D341Med (cell line): Measurements from ENCODE around the gene NKAIN1.
"Not testable (repeated sequence)": the region's sequence is repeated elsewhere in the genome, so short reads cannot be mapped to it uniquely, and the experiment has no call there.

ENCODE experiments used
- DNase-seq: peaks from one replicate; pipeline ENCODE4 v3.0.0; 2012; ENCODE audit warnings: low spot score

The NKAIN1 gene

DNA sequence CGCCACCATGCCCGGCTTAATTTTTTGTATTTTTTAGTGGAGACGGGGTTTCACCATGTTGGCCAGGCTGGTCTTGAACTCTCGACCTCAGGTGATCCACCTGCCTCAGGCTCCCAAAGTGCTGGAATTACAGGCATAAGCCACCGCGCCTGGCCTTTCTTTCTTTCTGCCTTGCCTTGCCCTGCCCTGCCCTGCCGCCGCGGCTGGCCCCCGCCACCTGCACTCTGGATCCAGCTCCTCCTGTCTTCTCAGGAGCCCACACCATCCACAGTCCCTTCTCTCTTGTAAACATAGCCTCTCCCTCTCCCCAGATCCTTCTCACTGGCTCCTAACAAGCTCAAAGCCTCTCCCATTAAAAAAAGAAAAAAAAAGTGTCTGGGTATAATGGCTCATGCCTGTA, 44.4 kb downstream of the NKAIN1 start:
- DNase-seq: not testable (repeated sequence)

- DNase-seq: no peak
Observed at GRCh38 chr1:31193729-31194128, 46.0 kb downstream of the NKAIN1 start.

DNA sequence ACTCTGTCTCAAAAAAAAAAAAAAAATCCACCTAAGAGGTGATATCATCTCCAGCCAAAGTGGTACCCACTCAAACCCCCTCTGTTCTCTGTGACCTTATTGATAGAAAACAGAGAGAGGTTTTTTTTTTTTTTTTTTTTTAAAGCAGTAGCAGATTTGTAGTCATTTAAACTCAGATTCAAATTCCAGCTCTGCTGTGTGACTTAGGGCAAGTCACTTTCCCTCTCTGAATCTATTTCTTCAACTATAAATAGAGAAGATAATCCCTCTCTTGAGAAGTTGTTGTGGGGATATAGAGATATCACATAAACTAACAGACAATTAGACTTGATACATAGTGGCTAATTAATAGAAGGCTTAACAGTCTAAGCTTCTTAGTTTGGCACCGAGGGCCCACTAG, 48.4 kb downstream of the NKAIN1 start:
- DNase-seq: no peak

DNA sequence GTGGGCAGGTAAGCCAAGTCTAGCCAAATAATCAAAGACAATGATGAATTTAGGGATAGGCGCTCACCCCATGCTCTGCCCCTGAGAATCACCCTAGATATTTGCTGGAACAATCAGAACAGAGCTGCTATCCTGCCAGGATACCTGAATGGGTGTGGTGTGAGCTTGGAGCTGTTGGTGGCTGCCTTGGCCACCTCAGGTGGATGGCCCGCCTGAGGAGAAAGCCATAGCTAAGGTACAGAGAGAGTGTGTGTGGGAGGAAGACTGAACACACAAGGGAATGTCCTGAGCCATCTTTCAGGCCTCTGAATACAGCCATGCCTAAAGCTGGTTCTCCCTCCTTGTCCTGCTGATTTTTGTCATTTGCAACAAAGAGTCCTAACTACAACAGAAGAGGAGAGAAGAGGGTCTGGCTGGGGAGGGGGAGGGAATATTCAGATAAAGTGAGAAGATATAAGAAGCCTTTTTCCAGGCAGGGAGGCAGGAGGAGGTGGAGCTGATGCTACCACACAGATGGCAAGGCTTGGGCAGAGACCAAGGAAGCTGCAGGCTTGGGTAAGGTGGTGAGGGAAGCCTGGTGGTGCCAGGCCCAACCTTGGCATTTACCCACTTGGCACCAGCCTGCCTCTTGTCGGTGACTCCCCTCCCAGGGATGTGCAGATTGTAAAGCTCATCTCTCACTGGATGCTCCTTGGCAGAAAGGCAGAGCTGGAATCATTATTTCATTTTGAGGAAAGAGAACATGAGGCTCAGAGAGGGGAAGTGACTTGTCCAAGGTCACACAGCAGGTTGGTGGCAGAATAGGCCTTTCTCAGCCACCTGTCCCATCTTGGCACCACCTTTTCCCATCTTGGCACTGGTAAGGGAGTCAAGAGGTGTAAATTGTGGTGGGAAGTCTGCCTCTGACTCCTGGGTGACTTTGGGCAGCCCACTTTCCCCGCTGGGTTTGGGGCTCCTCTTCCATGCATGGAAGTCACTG, 49.7 kb downstream of the NKAIN1 start:
- no peak for DNase-seq

GRCh38 chr1:31183927-31184554, 55.6 kb downstream of the NKAIN1 start:
- peak; percentile 71 for DNase-seq

GRCh38 chr1:31183126-31183525, 56.6 kb downstream of the NKAIN1 start:
- DNase-seq: no peak

- peak; percentile 47 for DNase-seq
Observed at GRCh38 chr1:31182352-31182751, 57.3 kb downstream of the NKAIN1 start.

- peak; percentile 45 for DNase-seq
Observed at GRCh38 chr1:31181515-31182343, 58.0 kb downstream of the NKAIN1 start.

DNA sequence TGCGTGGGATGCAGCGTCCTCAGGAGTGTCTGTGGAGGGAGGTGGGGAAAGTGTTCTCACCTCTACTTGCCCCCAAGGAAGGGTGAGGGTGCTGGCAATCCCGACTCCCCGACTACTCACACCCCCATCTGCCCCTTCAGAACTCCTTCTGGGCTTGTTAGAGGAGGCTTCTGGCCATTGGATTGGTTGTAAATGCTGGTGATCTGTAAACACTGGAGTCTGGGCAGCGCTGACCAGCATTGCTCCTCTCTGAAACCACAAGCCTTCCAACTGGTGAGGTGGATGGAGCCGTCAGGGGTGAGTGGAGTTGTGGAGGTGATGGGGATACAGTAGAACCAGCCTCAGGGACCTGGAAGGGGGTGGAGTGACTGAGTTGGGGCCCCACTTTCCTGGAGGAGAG, 59.3 kb downstream of the NKAIN1 start:
- no peak for DNase-seq

DNA sequence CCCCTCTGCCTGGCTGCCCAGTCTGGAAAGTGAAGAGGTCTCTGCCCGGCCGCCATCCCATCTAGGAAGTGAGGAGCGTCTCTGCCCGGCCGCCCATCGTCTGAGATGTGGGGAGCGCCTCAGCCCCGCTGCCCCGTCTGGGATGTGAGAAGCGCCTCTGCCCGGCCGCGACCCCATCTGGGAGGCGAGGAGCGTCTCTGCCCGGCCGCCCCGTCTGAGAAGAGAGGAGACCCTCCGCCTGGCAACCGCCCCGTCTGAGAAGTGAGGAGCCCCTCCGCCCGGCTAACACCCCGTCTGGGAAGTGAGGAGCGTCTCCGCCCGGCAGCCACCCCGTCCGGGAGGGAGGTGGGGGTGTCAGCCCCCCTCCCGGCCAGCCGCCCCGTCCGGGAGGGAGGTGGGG, 63.4 kb downstream of the NKAIN1 start:
- DNase-seq: not testable (repeated sequence)

GRCh38 chr1:31170486-31170735, 69.3 kb downstream of the NKAIN1 start:
- no peak for DNase-seq

- DNase-seq: no peak
Observed at GRCh38 chr1:31166462-31166861, 73.2 kb downstream of the NKAIN1 start.

DNA sequence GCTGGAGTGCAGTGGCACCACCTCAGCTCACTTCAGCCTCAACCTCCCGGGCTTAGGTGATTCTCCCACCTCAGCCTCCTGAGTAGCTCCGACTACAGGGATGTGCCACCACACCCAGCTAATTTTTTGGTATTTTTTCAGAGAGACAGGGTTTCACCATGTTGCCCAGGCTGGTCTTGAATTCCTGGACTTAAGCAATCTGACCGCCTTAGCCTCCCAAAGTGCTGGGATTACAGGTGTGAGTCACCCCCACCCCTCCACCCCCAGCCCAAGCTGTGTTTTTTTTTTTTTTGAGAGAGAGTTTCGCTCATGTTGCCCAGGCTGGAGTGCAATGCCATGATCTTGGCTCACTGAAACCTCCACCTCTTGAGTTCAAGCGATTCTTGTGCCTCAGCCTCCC, 75.4 kb downstream of the NKAIN1 start:
- no peak for DNase-seq

DNA sequence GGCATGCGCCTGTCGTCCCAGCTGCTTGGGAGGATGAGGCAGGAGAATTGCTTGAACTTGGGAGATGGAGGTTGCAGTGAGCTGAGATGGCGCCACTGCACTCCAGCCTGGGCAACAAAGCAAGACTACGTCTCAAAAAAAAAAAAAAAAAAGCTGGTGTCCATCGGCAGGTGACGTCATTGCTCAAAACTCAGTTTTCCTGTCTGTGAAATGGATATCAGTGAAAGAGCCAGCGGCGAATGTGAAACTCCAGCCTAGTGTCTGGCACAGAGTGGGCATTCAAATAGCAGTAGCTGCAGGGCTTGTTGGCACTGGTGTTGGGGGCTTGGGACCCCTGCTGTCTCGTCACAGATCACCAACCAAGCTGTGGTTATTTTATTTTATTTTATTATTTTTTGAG, 75.8 kb downstream of the NKAIN1 start:
- DNase-seq: no peak

GRCh38 chr1:31161571-31161970, 78.1 kb downstream of the NKAIN1 start:
- no peak for DNase-seq

DNA sequence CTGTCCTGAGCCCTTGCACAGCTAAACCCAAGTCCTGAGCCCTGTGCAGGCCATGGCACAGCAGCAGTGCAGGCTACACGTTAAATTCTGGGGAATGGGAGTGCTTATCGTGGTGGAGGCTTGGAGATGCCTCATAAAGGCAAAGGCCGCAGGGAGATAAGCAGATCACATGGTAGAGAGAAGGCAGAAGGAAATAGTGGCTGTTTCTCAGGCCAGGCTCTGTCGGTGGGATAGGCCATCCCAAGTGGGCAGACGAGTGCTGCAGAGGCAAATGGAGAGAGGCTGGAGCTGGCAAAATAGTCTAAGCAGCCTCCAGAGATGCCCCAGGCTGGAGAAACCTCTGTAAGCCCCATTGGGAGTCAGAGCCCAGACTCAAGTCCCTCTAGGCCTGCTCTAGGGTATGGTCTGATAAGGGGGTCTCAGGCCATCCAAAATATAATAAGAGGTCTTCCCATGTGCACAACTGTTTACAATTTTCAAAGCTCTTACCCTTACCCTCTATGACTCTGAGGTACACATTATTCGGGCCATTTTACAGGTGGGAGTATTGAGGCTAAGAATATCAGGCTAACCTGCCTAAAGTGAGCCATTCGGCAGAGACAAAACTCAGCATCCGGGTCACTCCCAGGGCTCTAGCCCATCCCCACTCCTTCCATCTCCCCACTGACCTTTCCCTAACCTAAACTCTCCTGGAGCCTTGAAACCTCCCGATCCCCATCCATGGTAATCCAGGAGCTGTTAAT, 79.6 kb downstream of the NKAIN1 start:
- DNase-seq: no peak

DNA sequence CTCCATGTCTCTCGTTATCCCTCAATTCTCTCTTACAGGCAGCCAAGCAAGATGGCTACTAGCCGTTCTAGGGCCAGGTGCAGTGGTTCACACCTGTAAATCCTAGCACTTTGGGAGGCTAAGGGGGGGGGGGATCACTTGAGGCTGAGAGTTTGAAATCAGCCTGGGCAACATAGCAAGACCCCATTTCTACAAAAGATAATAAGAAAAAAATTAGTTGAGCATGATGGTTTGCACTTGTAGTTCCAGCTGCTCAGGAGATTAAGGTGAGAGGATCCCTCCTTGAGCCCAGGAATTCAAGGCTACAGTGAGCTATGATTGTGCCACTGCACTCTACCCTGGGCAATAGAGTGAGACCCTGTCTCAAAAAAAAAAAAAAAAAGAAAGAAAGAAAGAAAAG, 80.4 kb downstream of the NKAIN1 start:
- no peak for DNase-seq

DNA sequence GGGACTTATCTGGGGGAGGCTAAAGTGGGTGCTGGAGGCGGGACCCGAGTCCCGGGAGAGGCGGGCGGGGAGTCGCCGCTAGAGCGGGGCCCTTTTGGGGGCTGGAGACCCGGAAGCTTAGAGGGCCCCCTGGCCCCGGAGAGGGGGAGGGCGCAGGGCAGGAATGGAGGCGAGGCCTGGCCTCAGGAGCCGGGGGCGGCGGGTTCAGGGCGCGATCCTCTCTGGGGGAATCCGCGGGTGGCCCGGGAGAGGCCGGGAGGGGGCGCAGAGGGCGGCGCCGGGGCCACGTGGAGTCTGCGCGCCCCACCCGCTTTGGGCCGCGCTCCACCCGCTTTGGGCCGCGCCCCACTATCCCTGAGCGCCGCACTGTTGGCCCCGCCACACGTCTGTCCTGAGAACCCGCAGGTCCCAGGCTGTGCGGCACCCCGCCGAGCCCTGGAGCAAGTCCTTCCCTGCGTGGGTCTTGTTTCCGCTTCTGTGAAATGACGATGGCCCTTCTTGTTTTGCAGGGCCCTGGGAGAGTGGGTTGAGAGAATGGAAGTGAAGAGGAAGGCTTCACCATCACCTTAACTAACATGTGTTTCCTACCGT, 84.4 kb downstream of the NKAIN1 start:
- peak; percentile 86 for DNase-seq

DNA sequence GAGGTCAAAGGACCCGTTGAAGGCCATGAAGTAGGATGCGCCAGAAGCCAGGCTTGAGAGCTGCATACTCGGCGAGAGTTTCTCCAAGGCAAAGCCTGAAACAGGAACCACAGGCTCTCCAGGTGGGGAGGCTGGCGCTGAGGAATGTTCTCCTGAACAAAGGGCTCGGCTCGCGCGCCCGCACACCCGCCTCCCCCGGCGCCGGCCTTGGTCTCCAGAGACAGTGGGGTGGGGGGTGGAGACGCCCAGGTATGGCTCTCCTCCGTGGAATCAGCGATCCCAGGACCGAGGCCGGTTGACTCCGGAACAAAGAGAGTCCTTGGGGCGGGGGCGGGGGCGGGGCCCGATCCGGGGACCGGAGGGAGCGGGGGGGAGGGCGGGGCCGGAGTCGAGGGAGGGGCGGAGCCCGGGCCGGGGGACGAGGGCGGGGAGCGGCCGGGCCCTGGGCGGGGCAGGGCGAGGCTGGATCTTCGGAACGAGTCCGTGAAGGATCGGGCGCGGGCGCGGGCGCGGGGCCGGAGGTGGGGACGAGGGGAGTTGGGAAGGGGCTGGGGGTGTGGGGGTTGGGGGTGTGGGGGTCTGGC, 85.0 kb downstream of the NKAIN1 start:
- DNase-seq: peak; percentile 96

- DNase-seq: no peak
Observed at GRCh38 chr1:31154000-31154631, 85.6 kb downstream of the NKAIN1 start.

- DNase-seq: no peak
Observed at GRCh38 chr1:31153423-31153822, 86.3 kb downstream of the NKAIN1 start.
